NB4 (cell line): ENCODE results near the gene B4GALT1.

Source experiments
- TF ChIP-seq, protein P1 (sequence below): IDR thresholded peaks from one replicate; pipeline ENCODE4 v1.5.1; 2012; ENCODE audit warnings: low read depth, low read length
- TF ChIP-seq, protein P2 (sequence below): IDR thresholded peaks from 2 replicates; pipeline ENCODE4 v1.6.1; 2011; ENCODE audit warnings: low read depth, low read length

DNA sequence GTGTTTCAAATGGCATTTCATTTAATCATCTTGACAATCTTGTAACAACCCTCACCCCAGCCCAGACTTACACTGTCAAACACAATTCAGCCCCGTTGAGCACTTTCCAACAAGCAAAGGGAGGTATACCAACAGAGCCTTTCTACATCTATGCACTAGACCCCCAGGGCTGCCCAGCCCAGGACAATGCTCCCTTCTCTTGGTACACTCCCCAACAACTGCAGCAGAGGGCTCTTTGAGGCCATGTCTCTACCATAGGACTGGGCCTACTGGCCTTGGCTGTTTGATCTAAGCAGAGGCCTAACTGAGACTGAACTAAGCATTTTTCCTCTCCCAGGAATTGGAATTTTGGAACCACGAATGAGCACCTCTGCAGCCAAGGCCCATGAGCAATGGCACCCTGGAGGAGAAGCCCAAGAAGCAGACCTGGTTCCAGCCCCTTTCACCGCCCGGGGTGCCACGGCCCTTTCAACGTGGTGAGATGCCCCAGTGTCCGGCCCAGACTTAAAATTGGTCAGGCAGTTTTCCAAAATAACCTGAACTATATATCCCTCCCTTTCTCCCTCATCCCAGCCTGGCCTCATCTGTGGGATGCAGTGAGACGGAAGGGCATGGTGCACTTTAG, 43.6 kb downstream of the B4GALT1 start:
- TF ChIP-seq, protein P1, sequence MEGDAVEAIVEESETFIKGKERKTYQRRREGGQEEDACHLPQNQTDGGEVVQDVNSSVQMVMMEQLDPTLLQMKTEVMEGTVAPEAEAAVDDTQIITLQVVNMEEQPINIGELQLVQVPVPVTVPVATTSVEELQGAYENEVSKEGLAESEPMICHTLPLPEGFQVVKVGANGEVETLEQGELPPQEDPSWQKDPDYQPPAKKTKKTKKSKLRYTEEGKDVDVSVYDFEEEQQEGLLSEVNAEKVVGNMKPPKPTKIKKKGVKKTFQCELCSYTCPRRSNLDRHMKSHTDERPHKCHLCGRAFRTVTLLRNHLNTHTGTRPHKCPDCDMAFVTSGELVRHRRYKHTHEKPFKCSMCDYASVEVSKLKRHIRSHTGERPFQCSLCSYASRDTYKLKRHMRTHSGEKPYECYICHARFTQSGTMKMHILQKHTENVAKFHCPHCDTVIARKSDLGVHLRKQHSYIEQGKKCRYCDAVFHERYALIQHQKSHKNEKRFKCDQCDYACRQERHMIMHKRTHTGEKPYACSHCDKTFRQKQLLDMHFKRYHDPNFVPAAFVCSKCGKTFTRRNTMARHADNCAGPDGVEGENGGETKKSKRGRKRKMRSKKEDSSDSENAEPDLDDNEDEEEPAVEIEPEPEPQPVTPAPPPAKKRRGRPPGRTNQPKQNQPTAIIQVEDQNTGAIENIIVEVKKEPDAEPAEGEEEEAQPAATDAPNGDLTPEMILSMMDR = no peak
- TF ChIP-seq, protein P2, sequence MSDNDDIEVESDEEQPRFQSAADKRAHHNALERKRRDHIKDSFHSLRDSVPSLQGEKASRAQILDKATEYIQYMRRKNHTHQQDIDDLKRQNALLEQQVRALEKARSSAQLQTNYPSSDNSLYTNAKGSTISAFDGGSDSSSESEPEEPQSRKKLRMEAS = no peak
